Glutamatergic neuron (in vitro differentiated cells): ENCODE results near the gene SLC6A19. TPM values are rescaled to one million over a fixed set of nuclear protein-coding genes. Genes with fewer than 3 reads are reported as not detected.
"Not testable (repeated sequence)": the region's sequence is repeated elsewhere in the genome, so short reads cannot be mapped to it uniquely, and the experiment has no call there.

Experiments
- DNase-seq: peaks from one replicate; pipeline ENCODE4 v3.0.0; 2022
- H3K27ac Mint-ChIP-seq: one replicate; pipeline ENCODE4 v1.8.0; 2020; ENCODE audit warnings: mild to moderate bottlenecking, mixed read lengths, inconsistent platforms; ENCODE audit not compliant: unreplicated experiment
- H3K27me3 Mint-ChIP-seq: one replicate; pipeline ENCODE4 v1.8.0; 2020; ENCODE audit warnings: mild to moderate bottlenecking, moderate library complexity, mixed read lengths, inconsistent platforms; ENCODE audit not compliant: unreplicated experiment
- H3K36me3 Mint-ChIP-seq: one replicate; pipeline ENCODE4 v1.8.0; 2020; ENCODE audit warnings: mild to moderate bottlenecking, mixed read lengths, inconsistent platforms; ENCODE audit not compliant: unreplicated experiment
- H3K4me1 Mint-ChIP-seq: one replicate; pipeline ENCODE4 v1.8.0; 2020; ENCODE audit warnings: mild to moderate bottlenecking, low read depth, mixed read lengths, inconsistent platforms; ENCODE audit not compliant: unreplicated experiment
- H3K4me3 Mint-ChIP-seq: one replicate; pipeline ENCODE4 v1.8.0; 2020; ENCODE audit warnings: mild to moderate bottlenecking, mixed read lengths, inconsistent platforms; ENCODE audit not compliant: unreplicated experiment
- H3K9me3 Mint-ChIP-seq: one replicate; pipeline ENCODE4 v1.8.0; 2020; ENCODE audit warnings: mild to moderate bottlenecking, moderate library complexity, mixed read lengths, inconsistent platforms; ENCODE audit not compliant: unreplicated experiment
- CTCF ChIP-seq: fragments of 200-600 bp; sonication (generic); IDR thresholded peaks from one replicate; pipeline ENCODE4 v1.5.0; 2021; ENCODE audit not compliant: partially characterized antibody, unreplicated experiment
- total RNA-seq: library from RNA; stranded (reverse); fragmentation: NEBNext Ultra II Directional; extraction: Animal tissue kit (Norgen Biotek cat#: 25700); gene quantifications from one replicate; pipeline ENCODE4 v1.2.1, GENCODE V29; 2021; ENCODE audit not compliant: unreplicated experiment

Gene SLC6A19
- total RNA-seq, 1 donor from 2014 or later, result not detected

DNA sequence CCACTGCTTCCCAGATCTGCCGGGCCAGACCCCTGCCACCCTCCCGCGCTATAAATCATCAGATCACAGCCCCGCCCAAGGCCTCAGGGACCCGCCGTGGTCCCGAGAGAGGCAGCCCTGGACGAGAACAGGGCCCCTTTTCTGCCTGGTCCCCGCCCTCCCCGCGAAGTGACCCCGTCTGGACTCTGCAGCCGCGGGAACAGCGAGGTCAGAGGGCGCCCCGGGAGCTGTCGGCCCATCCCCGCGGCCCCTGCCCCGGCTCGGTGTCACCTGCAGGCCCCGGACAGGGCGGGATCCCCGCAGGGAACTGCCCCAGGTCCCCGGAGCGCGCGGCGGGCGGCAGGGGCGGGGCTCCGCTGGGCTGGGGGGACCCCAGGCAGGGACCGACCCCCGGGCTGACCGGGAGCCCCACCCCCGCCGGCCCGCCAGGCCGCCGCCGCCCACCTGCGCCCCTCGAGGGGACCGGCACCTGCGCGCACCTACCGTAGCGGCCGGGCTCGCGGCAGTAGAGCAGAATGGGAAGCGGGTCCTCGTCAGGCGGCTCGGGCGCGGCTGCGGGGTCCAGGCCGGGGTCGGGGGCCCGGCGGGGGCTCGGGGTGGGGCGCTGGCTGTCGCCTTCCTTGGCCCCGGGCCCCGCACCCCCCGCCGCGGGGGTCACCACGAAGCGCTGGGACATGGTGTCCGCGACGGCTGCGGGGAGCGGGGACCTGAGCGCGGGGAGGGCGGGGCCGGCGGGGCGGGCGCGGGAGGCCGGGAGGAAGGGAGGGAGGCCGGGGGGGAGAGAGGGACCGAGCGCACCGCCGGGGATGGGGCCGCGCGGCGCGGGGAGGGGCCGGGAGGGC, 46.0 kb upstream of the SLC6A19 start:
- H3K36me3 Mint-ChIP-seq, result peaks cover 10% of the 10 kb centered on the region
- no peak overlapping the region for H3K4me3 Mint-ChIP-seq
- H3K4me1 Mint-ChIP-seq, result peaks cover 15% of the 10 kb centered on the region
- no peak for DNase-seq
- peaks cover 23% of the 10 kb centered on the region for H3K9me3 Mint-ChIP-seq
- peaks cover 20% of the 10 kb centered on the region for H3K27me3 Mint-ChIP-seq
- H3K27ac Mint-ChIP-seq, result no peak overlapping the region
- TF ChIP-seq CTCF, result no peak

- Mint-ChIP-seq H3K27ac (no peak overlapping the region), H3K27me3 (peaks cover 20% of the 10 kb centered on the region), H3K36me3 (peaks cover 10% of the 10 kb centered on the region), H3K4me3 (no peak overlapping the region), H3K9me3 (peaks cover 23% of the 10 kb centered on the region), H3K4me1 (peaks cover 10% of the 10 kb centered on the region)
- TF ChIP-seq CTCF, result no peak
- DNase-seq, result peak; percentile 63
These were observed 45.2 kb upstream of the SLC6A19 start for GRCh38 chr5:1156033-1156753.

DNA sequence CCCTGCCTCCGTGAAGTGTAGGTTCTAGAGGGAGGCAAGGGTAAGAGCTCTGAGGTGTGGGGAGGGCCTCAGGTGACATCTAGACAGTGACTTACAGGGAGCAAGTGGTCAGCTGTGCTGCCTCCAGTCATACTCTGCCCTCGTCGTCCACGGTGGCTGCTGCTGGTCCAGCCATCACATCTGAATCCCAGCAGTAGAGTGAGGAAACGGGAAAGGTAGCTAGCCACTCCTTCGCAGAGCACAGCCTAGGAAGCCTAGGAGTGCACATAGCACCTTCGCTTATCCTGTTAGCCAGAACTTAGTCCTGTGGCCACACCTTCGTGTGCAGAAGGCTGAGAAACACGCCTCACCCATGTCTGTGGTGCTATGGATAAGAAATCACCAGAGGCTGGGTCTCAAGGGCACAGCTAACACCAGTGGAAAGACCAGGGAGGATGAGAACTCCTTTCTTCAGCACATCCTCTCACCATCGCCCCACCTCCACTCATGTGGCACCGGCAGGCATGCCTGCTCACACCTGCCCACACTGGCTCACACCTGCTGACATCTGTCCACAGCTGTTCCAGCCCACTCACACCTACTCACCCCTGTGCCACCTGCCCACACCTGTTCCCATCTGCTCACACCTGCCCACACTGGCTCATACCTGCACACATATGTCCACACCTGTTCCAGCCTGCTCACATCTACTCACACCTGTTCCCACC, 44.5 kb upstream of the SLC6A19 start:
- DNase-seq, result no peak
- peaks cover 20% of the 10 kb centered on the region for H3K27me3 Mint-ChIP-seq
- H3K36me3 Mint-ChIP-seq, result peaks cover 10% of the 10 kb centered on the region
- H3K4me1 Mint-ChIP-seq, result peaks cover 10% of the 10 kb centered on the region
- H3K27ac Mint-ChIP-seq, result peak overlapping the region; percentile 81
- TF ChIP-seq CTCF, result no peak
- H3K9me3 Mint-ChIP-seq, result peaks cover 23% of the 10 kb centered on the region
- H3K4me3 Mint-ChIP-seq, result peak overlapping the region; percentile 53

DNA sequence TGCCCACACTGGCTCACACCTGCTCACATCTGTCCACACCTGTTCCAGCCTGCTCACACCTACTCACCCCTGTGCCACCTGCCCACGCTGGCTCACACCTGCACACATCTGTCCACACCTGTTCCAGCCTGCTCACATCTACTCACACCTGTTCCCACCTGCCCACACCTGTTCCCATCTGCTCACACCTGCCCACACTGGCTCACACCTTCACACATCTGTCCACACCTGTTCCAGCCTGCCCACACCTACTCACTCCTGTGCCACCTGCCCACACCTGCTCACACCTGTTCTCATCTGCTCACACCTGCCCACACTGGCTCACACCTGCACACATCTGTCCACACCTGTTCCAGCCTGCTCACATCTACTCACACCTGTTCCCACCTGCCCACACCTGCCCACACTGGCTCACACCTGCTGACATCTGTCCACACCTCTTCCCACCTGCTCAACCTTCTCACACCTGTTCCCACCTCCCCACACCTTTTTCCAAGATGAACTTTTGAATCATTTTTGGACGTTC, 43.9 kb upstream of the SLC6A19 start:
- peaks cover 20% of the 10 kb centered on the region for H3K27me3 Mint-ChIP-seq

GRCh38 chr5:1158647-1159340, 42.6 kb upstream of the SLC6A19 start:
- H3K9me3 Mint-ChIP-seq, result peaks cover 21% of the 10 kb centered on the region
- H3K27ac Mint-ChIP-seq, result no peak overlapping the region
- H3K36me3 Mint-ChIP-seq, result peaks cover 10% of the 10 kb centered on the region
- peaks cover 23% of the 10 kb centered on the region for H3K27me3 Mint-ChIP-seq
- no peak overlapping the region for H3K4me3 Mint-ChIP-seq
- peaks cover 10% of the 10 kb centered on the region for H3K4me1 Mint-ChIP-seq
- no peak for DNase-seq
- no peak for TF ChIP-seq CTCF

More for the DNA sequence above, 43.9 kb upstream of the SLC6A19 start:
- Mint-ChIP-seq H3K27ac (peak overlapping the region; percentile 81), H3K4me3 (peak overlapping the region; percentile 53), H3K9me3 (peaks cover 23% of the 10 kb centered on the region)
- H3K36me3 Mint-ChIP-seq, H3K4me1 Mint-ChIP-seq, DNase-seq: not testable (repeated sequence)
